Measurements from ENCODE around the gene CYGB.
"Not testable (repeated sequence)": the region's sequence is repeated elsewhere in the genome, so short reads cannot be mapped to it uniquely, and the experiment has no call there.

CYGB gene

GRCh38 chr17:76519048-76519966 lies 18.2 kb downstream of the CYGB start:
- DNase-seq, result no peak

- no peak for DNase-seq
Measured at GRCh38 chr17:76517638-76518038, 19.9 kb downstream of the CYGB start.

GRCh38 chr17:76515274-76515949 lies 22.1 kb downstream of the CYGB start:
- DNase-seq, result peak; percentile 86 to 91

GRCh38 chr17:76514355-76514754 lies 23.2 kb downstream of the CYGB start:
- not testable (repeated sequence) for DNase-seq

- DNase-seq, result no peak
Measured at GRCh38 chr17:76513306-76513692, 24.2 kb downstream of the CYGB start.

- no peak for DNase-seq
Measured at GRCh38 chr17:76512366-76513305, 24.9 kb downstream of the CYGB start.

GRCh38 chr17:76511668-76512365 lies 25.7 kb downstream of the CYGB start:
- DNase-seq, result peak in 1 of 2 donors; percentile 27

GRCh38 chr17:76510831-76511244 lies 26.7 kb downstream of the CYGB start:
- DNase-seq, result no peak

GRCh38 chr17:76508472-76509063 lies 28.9 kb downstream of the CYGB start:
- not testable (repeated sequence) for DNase-seq

- DNase-seq, result peak; percentile 88 to 92
Measured at GRCh38 chr17:76506408-76507345, 30.8 kb downstream of the CYGB start.

GRCh38 chr17:76504117-76504516 lies 33.4 kb downstream of the CYGB start:
- no peak for DNase-seq

- DNase-seq, result no peak
Measured at GRCh38 chr17:76502341-76503211, 34.9 kb downstream of the CYGB start.

- DNase-seq, result no peak
Measured at GRCh38 chr17:76501827-76502307, 35.6 kb downstream of the CYGB start.

- peak; percentile 94 to 97 for DNase-seq
Measured at GRCh38 chr17:76501018-76501826, 36.3 kb downstream of the CYGB start, which contains the start of gene RHBDF2. Gene RHBDF2, minus strand, starts transcription at chr17:76501423. Its CDS starts 19,899 bp downstream, at chr17:76481524.

- no peak for DNase-seq
Measured at GRCh38 chr17:76500747-76501017, 36.8 kb downstream of the CYGB start.

GRCh38 chr17:76500074-76500746 lies 37.3 kb downstream of the CYGB start:
- peak; percentile 16 to 56 for DNase-seq

GRCh38 chr17:76499267-76499667 lies 38.2 kb downstream of the CYGB start:
- no peak for DNase-seq

GRCh38 chr17:76498876-76499251 lies 38.6 kb downstream of the CYGB start:
- peak; percentile 28 to 30 for DNase-seq
